GM06990 (cell line): ENCODE results near the gene GALNT7.

ENCODE experiments used
- DNase-seq: peaks from one replicate; pipeline ENCODE4 v3.0.0-alpha.2; 2011; ENCODE audit not compliant: insufficient read length; ENCODE audit errors: extremely low read depth
- H3K27me3 ChIP-seq: replicated peaks from 2 replicates; pipeline ENCODE4 v1.6.0; 2011; ENCODE audit warnings: low read length; ENCODE audit not compliant: control insufficient read depth, insufficient read depth
- H3K36me3 ChIP-seq: 2 replicates; pipeline ENCODE4 v1.5.1; 2011; ENCODE audit warnings: low read length; ENCODE audit not compliant: control insufficient read depth, insufficient read depth
- H3K4me3 ChIP-seq: replicated peaks from 2 replicates; pipeline ENCODE4 v1.5.1; 2011; ENCODE audit warnings: low read depth, mild to moderate bottlenecking, control low read depth, low read length
- CTCF ChIP-seq: IDR thresholded peaks from 2 replicates; pipeline ENCODE4 v1.5.1; 2011; ENCODE audit warnings: low read length, control low read depth, mild to moderate bottlenecking, inconsistent platforms; ENCODE audit not compliant: insufficient read depth, poor library complexity, severe bottlenecking

Gene GALNT7

GRCh38 chr4:173235050-173235449 lies 66.4 kb downstream of the GALNT7 start:
- TF ChIP-seq CTCF, result no peak
- H3K27me3 ChIP-seq, result no peaks in the 10 kb centered on the region
- H3K36me3 ChIP-seq, result no peaks in the 10 kb centered on the region; the same call in 1 of the 2 replicates
- DNase-seq, result no peak
- no peak overlapping the region for H3K4me3 ChIP-seq

GRCh38 chr4:173236301-173236700 lies 67.7 kb downstream of the GALNT7 start:
- Histone ChIP-seq H3K27me3 (no peaks in the 10 kb centered on the region), H3K4me3 (no peak overlapping the region), H3K36me3 (no peaks in the 10 kb centered on the region; the same call in 1 of the 2 replicates)
- TF ChIP-seq CTCF, result no peak
- no peak for DNase-seq

- Histone ChIP-seq H3K36me3 (no peaks in the 10 kb centered on the region; the same call in 1 of the 2 replicates), H3K4me3 (no peak overlapping the region), H3K27me3 (no peaks in the 10 kb centered on the region)
- TF ChIP-seq CTCF, result no peak
- DNase-seq, result no peak
These were observed 68.5 kb downstream of the GALNT7 start for GRCh38 chr4:173237152-173237551.

- DNase-seq, result no peak
- no peaks in the 10 kb centered on the region; the same call in 1 of the 2 replicates for H3K36me3 ChIP-seq
- TF ChIP-seq CTCF, result no peak
These were observed 69.2 kb downstream of the GALNT7 start for GRCh38 chr4:173237762-173238161.

GRCh38 chr4:173240696-173241095 lies 72.1 kb downstream of the GALNT7 start:
- H3K27me3 ChIP-seq, result no peaks in the 10 kb centered on the region
- no peak for TF ChIP-seq CTCF
- DNase-seq, result no peak

More at GRCh38 chr4:173237762-173238161, 69.2 kb downstream of the GALNT7 start:
- Histone ChIP-seq H3K4me3 (no peak overlapping the region), H3K27me3 (no peaks in the 10 kb centered on the region)

More at GRCh38 chr4:173240696-173241095, 72.1 kb downstream of the GALNT7 start:
- Histone ChIP-seq H3K36me3 (no peaks in the 10 kb centered on the region), H3K4me3 (no peak overlapping the region)
